ENCODE results near the gene SRRM1.

The SRRM1 gene

DNA sequence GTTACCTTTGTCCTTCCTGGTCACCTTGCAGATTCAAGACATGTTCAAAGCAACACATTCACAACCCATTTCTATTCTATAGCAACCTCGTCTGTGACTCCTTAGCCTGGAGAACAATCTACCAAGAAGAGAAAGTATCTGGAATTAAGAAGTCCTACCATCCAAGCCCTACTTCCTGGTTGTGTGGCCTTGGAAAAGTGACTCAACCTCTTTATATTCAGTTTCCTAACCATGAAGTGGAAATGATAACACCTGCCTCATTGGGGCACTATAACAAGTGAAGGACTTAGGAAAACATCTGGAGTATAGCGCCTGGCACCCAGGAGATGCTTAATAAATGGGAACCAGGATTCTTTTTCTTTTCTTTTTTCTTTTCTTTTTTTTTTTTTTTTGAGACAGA lies 36.5 kb upstream of the SRRM1 start:
- TF ChIP-seq, protein P1, sequence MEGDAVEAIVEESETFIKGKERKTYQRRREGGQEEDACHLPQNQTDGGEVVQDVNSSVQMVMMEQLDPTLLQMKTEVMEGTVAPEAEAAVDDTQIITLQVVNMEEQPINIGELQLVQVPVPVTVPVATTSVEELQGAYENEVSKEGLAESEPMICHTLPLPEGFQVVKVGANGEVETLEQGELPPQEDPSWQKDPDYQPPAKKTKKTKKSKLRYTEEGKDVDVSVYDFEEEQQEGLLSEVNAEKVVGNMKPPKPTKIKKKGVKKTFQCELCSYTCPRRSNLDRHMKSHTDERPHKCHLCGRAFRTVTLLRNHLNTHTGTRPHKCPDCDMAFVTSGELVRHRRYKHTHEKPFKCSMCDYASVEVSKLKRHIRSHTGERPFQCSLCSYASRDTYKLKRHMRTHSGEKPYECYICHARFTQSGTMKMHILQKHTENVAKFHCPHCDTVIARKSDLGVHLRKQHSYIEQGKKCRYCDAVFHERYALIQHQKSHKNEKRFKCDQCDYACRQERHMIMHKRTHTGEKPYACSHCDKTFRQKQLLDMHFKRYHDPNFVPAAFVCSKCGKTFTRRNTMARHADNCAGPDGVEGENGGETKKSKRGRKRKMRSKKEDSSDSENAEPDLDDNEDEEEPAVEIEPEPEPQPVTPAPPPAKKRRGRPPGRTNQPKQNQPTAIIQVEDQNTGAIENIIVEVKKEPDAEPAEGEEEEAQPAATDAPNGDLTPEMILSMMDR (conservative IDR thresholded peaks at IDR 0.05; ENCODE audit: low read length), result no peak
- no peak for DNase-seq (ENCODE audit: low read depth)
- H3K4me3 ChIP-seq (ENCODE audit: low read length), result no peak overlapping the region

DNA sequence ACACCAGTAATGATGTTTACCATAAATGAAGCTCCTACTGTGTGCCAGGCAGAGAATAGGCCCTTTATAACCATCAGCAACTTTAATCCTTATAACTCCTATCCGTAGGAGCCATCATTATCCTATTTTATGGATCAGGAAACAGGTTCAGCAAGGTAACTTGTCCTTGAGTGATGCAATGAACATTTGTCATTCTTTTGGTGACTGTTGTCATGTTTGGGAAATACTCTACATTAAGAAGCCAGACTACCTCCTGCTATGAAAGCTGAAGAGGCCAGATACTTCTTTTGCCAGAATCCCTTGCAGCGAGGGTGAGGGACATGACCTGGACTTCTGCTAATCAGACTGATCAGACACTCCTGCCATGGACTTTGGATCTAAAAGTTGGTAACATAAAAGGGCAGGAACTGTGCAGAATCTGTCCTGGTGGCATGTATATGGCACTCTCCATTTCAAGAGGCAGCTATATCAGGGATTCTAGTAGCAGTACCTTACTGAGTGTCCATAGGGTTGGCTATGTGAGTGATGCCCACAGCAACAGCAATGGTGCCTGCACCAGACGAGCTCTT lies 33.1 kb upstream of the SRRM1 start:
- DNase-seq (ENCODE audit: low read depth), result no peak
- no peak overlapping the region for H3K4me3 ChIP-seq (ENCODE audit: low read length)
- TF ChIP-seq, protein P1 (conservative IDR thresholded peaks at IDR 0.05; ENCODE audit: low read length), result no peak

- TF ChIP-seq, protein P1 (conservative IDR thresholded peaks at IDR 0.05; ENCODE audit: low read length), result no peak
Observed at GRCh38 chr1:24619376-24619775, 23.7 kb upstream of the SRRM1 start.

DNA sequence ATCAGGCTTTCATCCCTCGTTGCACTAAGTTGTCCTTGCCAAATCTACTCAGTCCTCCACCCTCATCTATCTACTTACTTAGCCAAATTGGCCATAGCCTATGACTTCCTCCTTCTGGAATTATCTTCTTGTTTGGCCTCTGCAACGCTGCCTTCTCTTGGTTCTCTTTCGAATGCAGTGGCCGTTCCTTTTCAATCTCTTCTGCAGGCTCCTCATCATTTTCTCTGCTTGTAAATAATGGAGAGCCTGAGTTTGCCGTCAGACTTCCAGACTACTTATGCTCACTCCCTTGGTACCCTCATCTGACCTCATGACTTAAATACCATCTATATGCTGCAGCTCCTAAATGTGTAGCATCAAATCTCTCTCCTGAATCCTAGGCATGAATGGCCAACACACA lies 22.4 kb upstream of the SRRM1 start:
- TF ChIP-seq, protein P1 (conservative IDR thresholded peaks at IDR 0.05; ENCODE audit: low read length), result no peak
- H3K4me3 ChIP-seq (ENCODE audit: low read length), result no peak overlapping the region
- no peak for DNase-seq (ENCODE audit: low read depth)

More at GRCh38 chr1:24619376-24619775, 23.7 kb upstream of the SRRM1 start:
- no peak for DNase-seq (ENCODE audit: low read depth)
- no peak overlapping the region for H3K4me3 ChIP-seq (ENCODE audit: low read length)

GRCh38 chr1:24621121-24621520 lies 22.0 kb upstream of the SRRM1 start:
- H3K4me3 ChIP-seq (ENCODE audit: low read length), result no peak overlapping the region
- TF ChIP-seq, protein P1 (conservative IDR thresholded peaks at IDR 0.05; ENCODE audit: low read length), result no peak
- DNase-seq (ENCODE audit: low read depth), result peak; percentile 43

- TF ChIP-seq, protein P1 (conservative IDR thresholded peaks at IDR 0.05; ENCODE audit: low read length), result no peak
- no peak for DNase-seq (ENCODE audit: low read depth)
- no peak overlapping the region for H3K4me3 ChIP-seq (ENCODE audit: low read length)
Observed at GRCh38 chr1:24622218-24622617, 20.9 kb upstream of the SRRM1 start.

DNA sequence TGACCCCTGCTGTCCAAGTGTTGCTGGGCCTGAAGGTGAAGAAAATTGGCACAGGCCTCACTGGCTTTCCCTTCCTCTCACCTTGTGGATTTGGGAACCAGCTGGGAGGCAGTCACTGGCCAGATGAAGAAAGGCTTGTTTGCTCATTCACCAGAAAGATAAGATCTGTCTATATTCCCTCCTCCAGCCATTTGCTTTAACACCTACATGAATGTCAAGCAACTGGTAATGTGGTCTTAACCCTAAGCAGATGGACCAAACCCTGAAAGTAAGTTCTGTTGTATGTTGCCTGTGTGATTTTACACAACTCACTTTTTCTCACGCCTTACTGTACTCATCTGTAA lies 10.3 kb upstream of the SRRM1 start:
- TF ChIP-seq, protein P1 (conservative IDR thresholded peaks at IDR 0.05; ENCODE audit: low read length), result no peak
- H3K4me3 ChIP-seq (ENCODE audit: low read length), result no peak overlapping the region

More for the DNA sequence above, 10.3 kb upstream of the SRRM1 start:
- no peak for DNase-seq (ENCODE audit: low read depth)

All from AG10803 (cell line).